SK-N-SH (cell line): ENCODE results near the gene CCDC177.

Experiments
- TAF1 ChIP-seq: IDR thresholded peaks from 2 replicates; pipeline ENCODE4 v1.6.1; 2012; ENCODE audit warnings: low read depth, mild to moderate bottlenecking, low read length, moderate library complexity, borderline replicate concordance
- TF ChIP-seq, protein P1 (sequence below): fragments of 200-600 bp; sonication (generic); IDR thresholded peaks from 2 replicates; pipeline ENCODE4 v1.6.1; 2017; ENCODE audit warnings: antibody characterized with exemption, mild to moderate bottlenecking, moderate library complexity

GRCh38 chr14:69538766-69539165 lies 35.9 kb downstream of the CCDC177 start:
- TF ChIP-seq, protein P1, sequence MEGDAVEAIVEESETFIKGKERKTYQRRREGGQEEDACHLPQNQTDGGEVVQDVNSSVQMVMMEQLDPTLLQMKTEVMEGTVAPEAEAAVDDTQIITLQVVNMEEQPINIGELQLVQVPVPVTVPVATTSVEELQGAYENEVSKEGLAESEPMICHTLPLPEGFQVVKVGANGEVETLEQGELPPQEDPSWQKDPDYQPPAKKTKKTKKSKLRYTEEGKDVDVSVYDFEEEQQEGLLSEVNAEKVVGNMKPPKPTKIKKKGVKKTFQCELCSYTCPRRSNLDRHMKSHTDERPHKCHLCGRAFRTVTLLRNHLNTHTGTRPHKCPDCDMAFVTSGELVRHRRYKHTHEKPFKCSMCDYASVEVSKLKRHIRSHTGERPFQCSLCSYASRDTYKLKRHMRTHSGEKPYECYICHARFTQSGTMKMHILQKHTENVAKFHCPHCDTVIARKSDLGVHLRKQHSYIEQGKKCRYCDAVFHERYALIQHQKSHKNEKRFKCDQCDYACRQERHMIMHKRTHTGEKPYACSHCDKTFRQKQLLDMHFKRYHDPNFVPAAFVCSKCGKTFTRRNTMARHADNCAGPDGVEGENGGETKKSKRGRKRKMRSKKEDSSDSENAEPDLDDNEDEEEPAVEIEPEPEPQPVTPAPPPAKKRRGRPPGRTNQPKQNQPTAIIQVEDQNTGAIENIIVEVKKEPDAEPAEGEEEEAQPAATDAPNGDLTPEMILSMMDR, result no peak
- TF ChIP-seq TAF1, result no peak
